ENCODE data around the gene SENP8. TPM values are rescaled to one million over a fixed set of nuclear protein-coding genes. Genes with fewer than 3 reads are reported as not detected.

The SENP8 gene
- total RNA-seq, 2 experiments from 2014 or later: 0.69 to 4.6 TPM

GRCh38 chr15:72112805-72113204, 5.4 kb upstream of the SENP8 start:
- H3K79me2 ChIP-seq (ENCODE audit: insufficient read depth, low read depth, low read length): peaks cover 73% of the 10 kb centered on the region
- BruUV-seq (replicated peaks): no TSS peak
- no peak overlapping the region for H3K4me2 ChIP-seq (ENCODE audit: low read length)
- no peaks in the 10 kb centered on the region for H3K9me2 ChIP-seq (ENCODE audit: insufficient read depth, low read length)
- no peak overlapping the region for H2AFZ ChIP-seq (ENCODE audit: low read length)
- no peaks in the 10 kb centered on the region for H3K36me3 ChIP-seq (ENCODE audit: insufficient read depth, low read length)
- intact Hi-C loops (cut with micrococcal nuclease; ENCODE audit: unreplicated experiment): no loop called here
- H3K4me1 ChIP-seq (ENCODE audit: insufficient read depth, low read length, poor library complexity, severe bottlenecking): peaks cover 29% of the 10 kb centered on the region
- no peaks in the 10 kb centered on the region for H3K9me3 ChIP-seq (ENCODE audit: low read length)
- no peak overlapping the region for H3K27ac ChIP-seq (ENCODE audit: low read depth, low read length, poor library complexity, severe bottlenecking)
- no peak for TF ChIP-seq EZH2phosphoT487 (IDR thresholded peaks at IDR 0.05; ENCODE audit: borderline replicate concordance, low read depth, low read length)
- TF ChIP-seq CTCF (conservative IDR thresholded peaks at IDR 0.05; ENCODE audit: low read length): no peak
- ChIA-PET POLR2A (interaction anchor here (0.5 to 1.8 kb wide), 6 partner anchors 8 to 131 kb away, joined by 3 to 13 read pairs (median 4); no protein-coding TSS in a partner anchor), CTCF (ENCODE audit: unreplicated experiment) (no interaction called here)
- no peak for DNase-seq (ENCODE audit: low spot score)
- H4K20me1 ChIP-seq (ENCODE audit: insufficient read depth, low read length): peaks cover 16% of the 10 kb centered on the region; the same call in 1 of the 2 replicates
- no peak overlapping the region for H3K4me3 ChIP-seq (ENCODE audit: low read depth, low read length, poor library complexity, severe bottlenecking)

- BruUV-seq (replicated peaks): no TSS peak
Measured at GRCh38 chr15:72113347-72114031, 4.7 kb upstream of the SENP8 start.

More at GRCh38 chr15:72113347-72114031, 4.7 kb upstream of the SENP8 start:
- H3K4me3 ChIP-seq (ENCODE audit: low read depth, low read length, poor library complexity, severe bottlenecking): no peak overlapping the region
- no peaks in the 10 kb centered on the region for H3K36me3 ChIP-seq (ENCODE audit: insufficient read depth, low read length)
- H3K9me2 ChIP-seq (ENCODE audit: insufficient read depth, low read length): no peaks in the 10 kb centered on the region
- DNase-seq (ENCODE audit: low spot score): no peak
- intact Hi-C loops (cut with micrococcal nuclease; ENCODE audit: unreplicated experiment): no loop called here
- ChIA-PET CTCF (ENCODE audit: unreplicated experiment) (no interaction called here), POLR2A (interaction anchor here (0.5 to 1.8 kb wide), 7 partner anchors 9 to 202 kb away, joined by 3 to 13 read pairs (median 4); no protein-coding TSS in a partner anchor)
- H3K79me2 ChIP-seq (ENCODE audit: insufficient read depth, low read depth, low read length): peaks cover 66% of the 10 kb centered on the region
- H3K9me3 ChIP-seq (ENCODE audit: low read length): no peaks in the 10 kb centered on the region
- no peak overlapping the region for H3K4me2 ChIP-seq (ENCODE audit: low read length)
- no peak overlapping the region for H3K27ac ChIP-seq (ENCODE audit: low read depth, low read length, poor library complexity, severe bottlenecking)
- H4K20me1 ChIP-seq (ENCODE audit: insufficient read depth, low read length): peaks cover 16% of the 10 kb centered on the region; the same call in 1 of the 2 replicates
- H2AFZ ChIP-seq (ENCODE audit: low read length): no peak overlapping the region
- TF ChIP-seq CTCF (conservative IDR thresholded peaks at IDR 0.05; ENCODE audit: low read length) (no peak), EZH2phosphoT487 (IDR thresholded peaks at IDR 0.05; ENCODE audit: borderline replicate concordance, low read depth, low read length) (no peak)
- peaks cover 22% of the 10 kb centered on the region for H3K4me1 ChIP-seq (ENCODE audit: insufficient read depth, low read length, poor library complexity, severe bottlenecking)
